ENCODE data around the gene GPR171. TPM values are rescaled to one million over a fixed set of nuclear protein-coding genes. Genes with fewer than 3 reads are reported as not detected.

The GPR171 gene
- total RNA-seq, 1 experiment from 2014 or later, result not detected

DNA sequence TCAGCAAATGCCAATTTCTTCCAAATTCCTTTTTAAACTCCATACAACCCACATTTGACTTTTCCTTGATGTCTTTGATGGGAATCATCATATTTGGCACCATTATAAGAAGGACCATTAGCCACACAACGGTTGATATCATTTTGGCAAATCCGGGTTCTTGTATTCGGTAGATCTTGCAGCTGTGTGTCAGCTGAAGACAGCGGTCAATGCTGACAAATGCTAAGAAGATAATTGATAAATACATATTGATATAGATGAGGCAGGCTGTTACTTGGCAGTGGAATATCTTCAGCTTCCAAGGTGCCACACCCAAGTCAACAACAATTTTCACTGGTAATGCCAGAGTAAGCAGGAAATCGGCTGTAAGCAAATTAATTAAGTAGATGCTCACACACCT is 4.2 kb downstream of the GPR171 start:
- no peak for ATAC-seq
- Histone ChIP-seq H3K4me1 (ENCODE audit: insufficient read depth, low read length) (no peaks in the 10 kb centered on the region), H3F3A (ENCODE audit: low read length, unreplicated experiment) (no peaks in the 10 kb centered on the region), H3K9ac (ENCODE audit: low read length) (no peak overlapping the region), H3K27ac (ENCODE audit: low read length) (no peak overlapping the region), H3K4me3 (ENCODE audit: low read length) (no peak overlapping the region), H3K79me2 (ENCODE audit: low read length) (no peaks in the 10 kb centered on the region), H2AFZ (ENCODE audit: low read length) (no peak overlapping the region), H3K9me2 (replicated peaks; ENCODE audit: low read length) (no peaks in the 10 kb centered on the region), H4K20me1 (ENCODE audit: low read length) (no peaks in the 10 kb centered on the region), H3K36me3 (ENCODE audit: low read depth, low read length) (no peaks in the 10 kb centered on the region), H3K27me3 (ENCODE audit: low read length) (no peaks in the 10 kb centered on the region), H3K9me3 (ENCODE audit: low read length) (no peaks in the 10 kb centered on the region), H3K4me2 (ENCODE audit: low read length) (no peak overlapping the region)
- TF ChIP-seq CTCF (conservative IDR thresholded peaks at IDR 0.05; ENCODE audit: low read depth, low read length), result no peak
- no peak for TF ChIP-seq EZH2 (IDR thresholded peaks at IDR 0.05; ENCODE audit: low read length, unreplicated experiment)
- no peak for TF ChIP-seq EZH2phosphoT487 (IDR thresholded peaks at IDR 0.05; ENCODE audit: borderline replicate concordance, low read length)
- ChIA-PET POLR2A (ENCODE audit: unreplicated experiment) (no interaction called here), CTCF (no interaction called here)
- no peak for DNase-seq
- BruUV-seq (replicated peaks), result no TSS peak
- intact Hi-C loops (cut with micrococcal nuclease), result no loop called here

GRCh38 chr3:151197981-151198767 is 4.8 kb downstream of the GPR171 start:
- H3K4me2 ChIP-seq (ENCODE audit: low read length), result no peak overlapping the region
- no peaks in the 10 kb centered on the region for H3K4me1 ChIP-seq (ENCODE audit: insufficient read depth, low read length)
- H3K9me2 ChIP-seq (replicated peaks; ENCODE audit: low read length), result no peaks in the 10 kb centered on the region
- no TSS peak for BruUV-seq (replicated peaks)
- ChIA-PET POLR2A (ENCODE audit: unreplicated experiment) (interaction anchor here (0.5 kb wide), 1 partner anchor 45 kb away, joined by 24 read pairs; no protein-coding TSS in a partner anchor), CTCF (interaction anchor here (0.6 kb wide), 1 partner anchor 275 kb away, joined by 3 read pairs; no protein-coding TSS in a partner anchor)
- H3K27me3 ChIP-seq (ENCODE audit: low read length), result no peaks in the 10 kb centered on the region
- H3K9ac ChIP-seq (ENCODE audit: low read length), result no peak overlapping the region
- TF ChIP-seq CTCF (conservative IDR thresholded peaks at IDR 0.05; ENCODE audit: low read depth, low read length) (no peak), EZH2phosphoT487 (IDR thresholded peaks at IDR 0.05; ENCODE audit: borderline replicate concordance, low read length) (no peak), EZH2 (IDR thresholded peaks at IDR 0.05; ENCODE audit: low read length, unreplicated experiment) (no peak)
- no peaks in the 10 kb centered on the region for H3K36me3 ChIP-seq (ENCODE audit: low read depth, low read length)
- no peak overlapping the region for H3K27ac ChIP-seq (ENCODE audit: low read length)
- no peak overlapping the region for H3K4me3 ChIP-seq (ENCODE audit: low read length)
- H2AFZ ChIP-seq (ENCODE audit: low read length), result no peak overlapping the region
- DNase-seq (no peak), ATAC-seq (no peak)
- no peaks in the 10 kb centered on the region for H3K9me3 ChIP-seq (ENCODE audit: low read length)
- intact Hi-C loops (cut with micrococcal nuclease), result no loop called here
- H3F3A ChIP-seq (ENCODE audit: low read length, unreplicated experiment), result no peaks in the 10 kb centered on the region
- H3K79me2 ChIP-seq (ENCODE audit: low read length), result no peaks in the 10 kb centered on the region
- H4K20me1 ChIP-seq (ENCODE audit: low read length), result no peaks in the 10 kb centered on the region

- no peaks in the 10 kb centered on the region for H3K79me2 ChIP-seq (ENCODE audit: low read length)
- H3K4me3 ChIP-seq (ENCODE audit: low read length), result no peak overlapping the region
- intact Hi-C loops (cut with micrococcal nuclease), result no loop called here
- H3K9me3 ChIP-seq (ENCODE audit: low read length), result no peaks in the 10 kb centered on the region
- ChIA-PET CTCF (no interaction called here), POLR2A (ENCODE audit: unreplicated experiment) (interaction anchor here (0.5 kb wide), 1 partner anchor 44 kb away, joined by 24 read pairs; no protein-coding TSS in a partner anchor)
- H3F3A ChIP-seq (ENCODE audit: low read length, unreplicated experiment), result no peaks in the 10 kb centered on the region
- no peak for DNase-seq
- H3K27me3 ChIP-seq (ENCODE audit: low read length), result no peaks in the 10 kb centered on the region
- H3K4me2 ChIP-seq (ENCODE audit: low read length), result no peak overlapping the region
- BruUV-seq (replicated peaks), result no TSS peak
- H4K20me1 ChIP-seq (ENCODE audit: low read length), result no peaks in the 10 kb centered on the region
- no peak for TF ChIP-seq EZH2 (IDR thresholded peaks at IDR 0.05; ENCODE audit: low read length, unreplicated experiment)
- TF ChIP-seq EZH2phosphoT487 (IDR thresholded peaks at IDR 0.05; ENCODE audit: borderline replicate concordance, low read length), result no peak
- TF ChIP-seq CTCF (conservative IDR thresholded peaks at IDR 0.05; ENCODE audit: low read depth, low read length), result no peak
- H3K27ac ChIP-seq (ENCODE audit: low read length), result no peak overlapping the region
- no peaks in the 10 kb centered on the region for H3K4me1 ChIP-seq (ENCODE audit: insufficient read depth, low read length)
- ATAC-seq, result no peak
- H3K9ac ChIP-seq (ENCODE audit: low read length), result no peak overlapping the region
- no peaks in the 10 kb centered on the region for H3K36me3 ChIP-seq (ENCODE audit: low read depth, low read length)
- H3K9me2 ChIP-seq (replicated peaks; ENCODE audit: low read length), result no peaks in the 10 kb centered on the region
- H2AFZ ChIP-seq (ENCODE audit: low read length), result no peak overlapping the region
Measured at GRCh38 chr3:151197228-151197627, 5.8 kb downstream of the GPR171 start.
